Breast epithelium (tissue), 3 donors: ENCODE data around the gene TTPAL.

Source experiments
- POLR2A ChIP-seq: fragments of 450-650 bp; IDR thresholded peaks from one replicate; pipeline ENCODE4 v1.6.1; 2016; ENCODE audit warnings: antibody characterized with exemption, mild to moderate bottlenecking, moderate library complexity
- TF ChIP-seq, protein P1 (sequence below), 3 donors: fragments of 450-650 bp; IDR thresholded peaks; one replicate each; pipeline ENCODE4 v1.5.1; 2016 to 2017; ENCODE audit warnings: antibody characterized with exemption in 3 of 3, mild to moderate bottlenecking in 3 of 3, moderate library complexity in 3 of 3

DNA sequence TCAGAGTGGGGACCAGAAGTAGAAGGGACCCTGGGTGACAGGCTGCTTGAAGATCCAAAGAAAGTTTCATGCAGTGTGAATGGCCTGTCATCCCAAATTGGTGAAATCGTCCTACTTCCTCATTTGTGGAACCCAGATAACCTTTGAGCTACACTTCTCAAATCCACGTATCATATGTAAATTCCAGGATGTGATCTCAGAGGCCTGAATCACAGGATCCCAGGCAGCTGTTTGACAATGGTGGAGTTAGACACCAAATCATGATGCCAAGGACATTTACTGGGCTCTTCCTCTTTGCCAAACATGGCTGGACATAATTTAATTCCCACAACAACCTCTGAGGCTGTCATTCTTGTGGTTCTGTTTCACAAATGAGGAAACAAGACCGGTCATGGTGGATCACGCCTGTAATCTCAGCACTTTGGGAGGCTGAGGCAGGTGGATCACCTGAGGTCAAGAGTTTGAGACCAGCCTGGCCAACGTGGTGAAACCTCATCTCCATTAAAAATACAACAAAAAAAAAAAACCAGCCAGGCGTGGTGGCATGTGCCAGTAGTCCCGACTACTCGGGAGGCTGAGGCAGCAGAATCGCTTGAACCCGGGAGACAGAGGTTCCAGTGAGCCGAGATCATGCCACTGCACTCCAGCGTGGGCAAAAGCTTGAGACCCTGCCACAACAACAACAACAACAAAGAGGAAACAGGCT is 39.9 kb upstream of the TTPAL start:
- TF ChIP-seq, protein P1, sequence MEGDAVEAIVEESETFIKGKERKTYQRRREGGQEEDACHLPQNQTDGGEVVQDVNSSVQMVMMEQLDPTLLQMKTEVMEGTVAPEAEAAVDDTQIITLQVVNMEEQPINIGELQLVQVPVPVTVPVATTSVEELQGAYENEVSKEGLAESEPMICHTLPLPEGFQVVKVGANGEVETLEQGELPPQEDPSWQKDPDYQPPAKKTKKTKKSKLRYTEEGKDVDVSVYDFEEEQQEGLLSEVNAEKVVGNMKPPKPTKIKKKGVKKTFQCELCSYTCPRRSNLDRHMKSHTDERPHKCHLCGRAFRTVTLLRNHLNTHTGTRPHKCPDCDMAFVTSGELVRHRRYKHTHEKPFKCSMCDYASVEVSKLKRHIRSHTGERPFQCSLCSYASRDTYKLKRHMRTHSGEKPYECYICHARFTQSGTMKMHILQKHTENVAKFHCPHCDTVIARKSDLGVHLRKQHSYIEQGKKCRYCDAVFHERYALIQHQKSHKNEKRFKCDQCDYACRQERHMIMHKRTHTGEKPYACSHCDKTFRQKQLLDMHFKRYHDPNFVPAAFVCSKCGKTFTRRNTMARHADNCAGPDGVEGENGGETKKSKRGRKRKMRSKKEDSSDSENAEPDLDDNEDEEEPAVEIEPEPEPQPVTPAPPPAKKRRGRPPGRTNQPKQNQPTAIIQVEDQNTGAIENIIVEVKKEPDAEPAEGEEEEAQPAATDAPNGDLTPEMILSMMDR (IDR thresholded peaks at IDR 0.05), result no peak
- TF ChIP-seq POLR2A, result no peak
